H1 (cell line): Measurements from ENCODE around the gene MAPRE2. TPM values are rescaled to one million over a fixed set of nuclear protein-coding genes. Genes with fewer than 3 reads are reported as not detected.

Source experiments
- ASH2L ChIP-seq: fragments of 200-600, 300-600 bp; sonication (generic); IDR thresholded peaks from one replicate; pipeline ENCODE4 v1.7.1; 2017; ENCODE audit warnings: low read length
- BCL11A ChIP-seq, 2 experiments: IDR thresholded peaks; one replicate each; pipeline ENCODE4 v1.6.1; 2011; ENCODE audit warnings: low read depth in 2 of 2, low read length in 2 of 2, mild to moderate bottlenecking in 2 of 2
- CHD2 ChIP-seq: IDR thresholded peaks from 2 replicates; pipeline ENCODE4 v1.6.1; 2012; ENCODE audit warnings: low read length, improper control_type of control experiment
- CHD7 ChIP-seq: fragments of 300-600 bp; sonication (generic); IDR thresholded peaks from 2 replicates; pipeline ENCODE4 v1.7.1; 2012; ENCODE audit warnings: low read length, moderate library complexity, mild to moderate bottlenecking, inconsistent platforms; ENCODE audit not compliant: insufficient replicate concordance
- HDAC2 ChIP-seq, 2 experiments: fragments of 300-600 bp in 1 of 2; sonication (generic) in 1 of 2; IDR thresholded peaks; 2 replicates each; pipeline ENCODE4 v1.6.1; 2011 to 2012; ENCODE audit warnings: low read depth in 2 of 2, low read length in 2 of 2, mild to moderate bottlenecking in 2 of 2, moderate library complexity in 2 of 2, borderline replicate concordance in 1 of 2, inconsistent platforms in 1 of 2
- SIRT6 ChIP-seq: IDR thresholded peaks from one replicate; pipeline ENCODE4 v1.7.1; 2012; ENCODE audit warnings: low read length, inconsistent platforms
- SIX5 ChIP-seq: IDR thresholded peaks from 2 replicates; pipeline ENCODE4 v1.6.1; 2011; ENCODE audit warnings: mild to moderate bottlenecking, low read depth, low read length
- SP1 ChIP-seq: IDR thresholded peaks from 2 replicates; pipeline ENCODE4 v1.6.1; 2011; ENCODE audit warnings: low read depth, low read length
- TAF1 ChIP-seq: IDR thresholded peaks from 2 replicates; pipeline ENCODE4 v1.6.1; 2011; ENCODE audit warnings: mild to moderate bottlenecking, low read depth, low read length
- TBP ChIP-seq: IDR thresholded peaks from 2 replicates; pipeline ENCODE4 v1.6.1; 2011; ENCODE audit warnings: low read depth, low read length, improper control_type of control experiment
- USF2 ChIP-seq: IDR thresholded peaks from 2 replicates; pipeline ENCODE4 v1.6.1; 2011; ENCODE audit warnings: low read length, improper control_type of control experiment
- polyA plus RNA-seq, 7 experiments: library from polyadenylated mRNA; depleted of rRNA in 3 of 7; stranded (reverse) in 5 of 7; unstranded in 2 of 7; fragments of >200 nt in 5 of 7; fragments of 200-250 nt in 2 of 7; gene quantifications; 1 replicate in 5 of 7; 2 replicates in 1 of 7; 4 replicates in 1 of 7; pipeline versions ENCODE4 v1.2.1 to v1.2.3, GENCODE V29; 2011 to 2013; ENCODE audit warnings: missing spikeins in 2 of 7, mixed read lengths in 2 of 7
- total RNA-seq: library from RNA; stranded (reverse); fragmentation: NEBNext Ultra II Directional; extraction: Animal tissue kit (Norgen Biotek cat#: 25700); gene quantifications from 2 replicates; pipeline ENCODE4 v1.2.1, GENCODE V29; 2021

The MAPRE2 gene
- total and polyA plus RNA-seq, 2 of the 8 experiments (the other 6 are each of a cell fraction or from before 2014, with no cell fraction given) = 32.6 to 33.1 TPM

GRCh38 chr18:35134190-35134730, 93.0 kb downstream of the MAPRE2 start (continued):
- no peak for TF ChIP-seq CHD7
- TF ChIP-seq BCL11A (IDR thresholded peaks at IDR 0.05; ENCODE audit: low read depth in 2 of 2, low read length in 2 of 2) = no peak
- no peak for TF ChIP-seq TBP
- TF ChIP-seq SIX5 = no peak
- no peak for TF ChIP-seq SIRT6
- TF ChIP-seq HDAC2 (IDR thresholded peaks at IDR 0.05; ENCODE audit: borderline replicate concordance in 1 of 2, low read depth in 2 of 2, low read length in 2 of 2) = no peak
- TF ChIP-seq ASH2L = no peak
- no peak for TF ChIP-seq CHD2
- no peak for TF ChIP-seq USF2
- TF ChIP-seq SP1 = no peak
- TF ChIP-seq TAF1 = no peak
